ENCODE results near the gene PPP2R5E. TPM values are rescaled to one million over a fixed set of nuclear protein-coding genes. Genes with fewer than 3 reads are reported as not detected.

PPP2R5E gene
- total RNA-seq, 1 experiment from 2014 or later, result 45.0 TPM

- no TSS peak for BruUV-seq (replicated peaks)
- peaks cover 76% of the 10 kb centered on the region for H3K79me2 ChIP-seq (ENCODE audit: insufficient read depth, low read length)
- H3K4me3 ChIP-seq (replicated peaks in 1 of 2; ENCODE audit: low read depth in 1 of 2, low read length in 2 of 2), result no peak overlapping the region
- TF ChIP-seq EZH2 (IDR thresholded peaks at IDR 0.05) (no peak), SP1 (IDR thresholded peaks at IDR 0.05; ENCODE audit: low read depth) (no peak), TCF7L2 (IDR thresholded peaks at IDR 0.05; ENCODE audit: borderline replicate concordance, extremely low read depth, insufficient read depth, insufficient read length) (no peak), JUND (IDR thresholded peaks at IDR 0.05) (no peak), RAD21 (IDR thresholded peaks at IDR 0.05; ENCODE audit: low read depth) (no peak), MAX (IDR thresholded peaks at IDR 0.05) (no peak), ATF3 (IDR thresholded peaks at IDR 0.05) (no peak), YY1 (IDR thresholded peaks at IDR 0.05; ENCODE audit: extremely low read depth, insufficient replicate concordance, low read depth, low read length) (no peak)
- H3K27me3 ChIP-seq (ENCODE audit: insufficient read depth, low read length), result no peaks in the 10 kb centered on the region
- POLR2A ChIA-PET, result no interaction called here
- no peaks in the 10 kb centered on the region for H3K36me3 ChIP-seq (ENCODE audit: control insufficient read depth in 1 of 2, insufficient read depth in 2 of 2, low read length in 2 of 2)
- H3K4me2 ChIP-seq (ENCODE audit: low read length), result no peak overlapping the region
- no peak for DNase-seq (ENCODE audit: low read depth, low spot score)
- intact Hi-C loops (cut with micrococcal nuclease), result no loop called here
- no peak for ATAC-seq
- no peaks in the 10 kb centered on the region; the same call in none of the 2 replicates for H4K20me1 ChIP-seq (ENCODE audit: insufficient read depth)
- H3K9me3 ChIP-seq (ENCODE audit: control insufficient read depth in 1 of 2, insufficient read depth in 1 of 2, low read depth in 1 of 2, low read length in 2 of 2), result no peaks in the 10 kb centered on the region
- H3K4me1 ChIP-seq (ENCODE audit: control insufficient read depth in 1 of 2, insufficient read depth in 2 of 2, low read length in 2 of 2), result peaks cover 0 to 2% of the 10 kb centered on the region in 2 experiments; a peak in 1 of 4 replicates
- RAD21 ChIA-PET (ENCODE audit: low non-redundant PET in 1 of 2, low total read pairs in 2 of 2, uncharacterized antibody in 2 of 2, unreplicated experiment in 2 of 2), result no interaction called here
- CTCF ChIA-PET, result no interaction called here
- H2AFZ ChIP-seq (ENCODE audit: low read depth, low read length, poor library complexity, severe bottlenecking), result no peak overlapping the region
- H3K27ac ChIP-seq (ENCODE audit: low read depth, low read length), result no peak overlapping the region
- no peaks in the 10 kb centered on the region for H3K9me2 ChIP-seq (ENCODE audit: insufficient read depth)
- no peak overlapping the region for H3K9ac ChIP-seq (ENCODE audit: low read length)
These were observed 38.5 kb downstream of the PPP2R5E start for GRCh38 chr14:63504648-63505047.

- no peak for ATAC-seq
- Histone ChIP-seq H3K4me2 (ENCODE audit: low read length) (no peak overlapping the region), H3K9ac (ENCODE audit: low read length) (no peak overlapping the region), H3K36me3 (ENCODE audit: control insufficient read depth in 1 of 2, insufficient read depth in 2 of 2, low read length in 2 of 2) (no peaks in the 10 kb centered on the region), H3K4me1 (ENCODE audit: control insufficient read depth in 1 of 2, insufficient read depth in 2 of 2, low read length in 2 of 2) (peaks cover 2 to 5% of the 10 kb centered on the region in 2 experiments; a peak in 1 of 4 replicates), H3K79me2 (ENCODE audit: insufficient read depth, low read length) (peaks cover 83% of the 10 kb centered on the region), H3K9me2 (ENCODE audit: insufficient read depth) (no peaks in the 10 kb centered on the region), H3K9me3 (ENCODE audit: control insufficient read depth in 1 of 2, insufficient read depth in 1 of 2, low read depth in 1 of 2, low read length in 2 of 2) (no peaks in the 10 kb centered on the region), H4K20me1 (ENCODE audit: insufficient read depth) (peaks cover 5% of the 10 kb centered on the region), H2AFZ (ENCODE audit: low read depth, low read length, poor library complexity, severe bottlenecking) (no peak overlapping the region), H3K27ac (ENCODE audit: low read depth, low read length) (no peak overlapping the region), H3K4me3 (replicated peaks in 1 of 2; ENCODE audit: low read depth in 1 of 2, low read length in 2 of 2) (no peak overlapping the region), H3K27me3 (ENCODE audit: insufficient read depth, low read length) (no peaks in the 10 kb centered on the region)
- no peak for DNase-seq (ENCODE audit: low read depth, low spot score)
- ChIA-PET CTCF (no interaction called here), POLR2A (no interaction called here), RAD21 (ENCODE audit: low non-redundant PET in 1 of 2, low total read pairs in 2 of 2, uncharacterized antibody in 2 of 2, unreplicated experiment in 2 of 2) (no interaction called here)
- intact Hi-C loops (cut with micrococcal nuclease), result no loop called here
- no peak for TF ChIP-seq RAD21 (IDR thresholded peaks at IDR 0.05; ENCODE audit: low read depth)
- TF ChIP-seq JUND (IDR thresholded peaks at IDR 0.05), result no peak
- no peak for TF ChIP-seq ZNF274 (IDR thresholded peaks at IDR 0.05; ENCODE audit: low read depth, low read length)
- no peak for TF ChIP-seq EZH2phosphoT487 (IDR thresholded peaks at IDR 0.05; ENCODE audit: borderline replicate concordance)
- TF ChIP-seq POLR2A (IDR thresholded peaks at IDR 0.05; ENCODE audit: borderline replicate concordance, extremely low read depth, insufficient read depth, insufficient read length), result no peak
- no peak for TF ChIP-seq SP1 (IDR thresholded peaks at IDR 0.05; ENCODE audit: low read depth)
- no peak for TF ChIP-seq TCF7L2 (IDR thresholded peaks at IDR 0.05; ENCODE audit: borderline replicate concordance, extremely low read depth, insufficient read depth, insufficient read length)
- TF ChIP-seq ATF3 (IDR thresholded peaks at IDR 0.05), result no peak
- TF ChIP-seq EGR1 (IDR thresholded peaks at IDR 0.05; ENCODE audit: low read depth), result no peak
- TF ChIP-seq EZH2 (IDR thresholded peaks at IDR 0.05), result no peak
- no peak for TF ChIP-seq ZBTB33 (IDR thresholded peaks at IDR 0.05; ENCODE audit: extremely low read depth, insufficient replicate concordance, low read length)
- BruUV-seq (replicated peaks), result no TSS peak
These were observed 41.7 kb downstream of the PPP2R5E start for GRCh38 chr14:63501429-63501828.
